Measurements from ENCODE around the gene GP1BB.

The GP1BB gene

GRCh38 chr22:19679522-19680101 lies 43.7 kb upstream of the GP1BB start:
- Histone ChIP-seq H2AFZ (ENCODE audit: low read depth, low read length) (no peak overlapping the region), H3K36me3 (ENCODE audit: insufficient read depth, low read length) (no peaks in the 10 kb centered on the region), H3K4me1 (ENCODE audit: insufficient read depth, low read length) (no peaks in the 10 kb centered on the region), H4K20me1 (ENCODE audit: insufficient read depth, low read length) (no peaks in the 10 kb centered on the region), H3K4me2 (ENCODE audit: insufficient read depth, low read length) (no peak overlapping the region), H3K79me2 (ENCODE audit: insufficient read depth, low read length) (no peaks in the 10 kb centered on the region), H3K27ac (ENCODE audit: low read length) (no peak overlapping the region), H3K4me3 (ENCODE audit: low read depth in 1 of 2, low read length in 2 of 2) (no peak overlapping the region), H3K27me3 (ENCODE audit: insufficient read depth, low read length, poor library complexity) (no peaks in the 10 kb centered on the region), H3K9ac (ENCODE audit: low read depth, low read length) (no peak overlapping the region), H3K9me3 (ENCODE audit: insufficient read depth, low read length, severe bottlenecking) (no peaks in the 10 kb centered on the region)
- DNase-seq (peak; percentile 25), ATAC-seq (ENCODE audit: insufficient read depth, low read depth) (peak; percentile 49; the same call in 1 of the 3 replicates)
- TF ChIP-seq CTCF (IDR thresholded peaks at IDR 0.05; ENCODE audit: borderline replicate concordance, extremely low read depth, low read length, poor library complexity, severe bottlenecking) (peak; percentile 80), EZH2 (IDR thresholded peaks at IDR 0.05; ENCODE audit: borderline replicate concordance, low read depth, low read length, severe bottlenecking) (no peak)

GRCh38 chr22:19680287-19680881 lies 43.0 kb upstream of the GP1BB start:
- Histone ChIP-seq H3K36me3 (ENCODE audit: insufficient read depth, low read length) (no peaks in the 10 kb centered on the region), H3K79me2 (ENCODE audit: insufficient read depth, low read length) (no peaks in the 10 kb centered on the region), H4K20me1 (ENCODE audit: insufficient read depth, low read length) (no peaks in the 10 kb centered on the region), H3K27ac (ENCODE audit: low read length) (no peak overlapping the region), H3K4me2 (ENCODE audit: insufficient read depth, low read length) (no peak overlapping the region), H3K9ac (ENCODE audit: low read depth, low read length) (no peak overlapping the region), H3K27me3 (ENCODE audit: insufficient read depth, low read length, poor library complexity) (no peaks in the 10 kb centered on the region), H2AFZ (ENCODE audit: low read depth, low read length) (no peak overlapping the region), H3K9me3 (ENCODE audit: insufficient read depth, low read length, severe bottlenecking) (no peaks in the 10 kb centered on the region), H3K4me1 (ENCODE audit: insufficient read depth, low read length) (no peaks in the 10 kb centered on the region), H3K4me3 (ENCODE audit: low read depth in 1 of 2, low read length in 2 of 2) (no peak overlapping the region)
- DNase-seq (no peak), ATAC-seq (ENCODE audit: insufficient read depth, low read depth) (no peak)
- TF ChIP-seq CTCF (IDR thresholded peaks at IDR 0.05; ENCODE audit: borderline replicate concordance, extremely low read depth, low read length, poor library complexity, severe bottlenecking) (no peak), EZH2 (IDR thresholded peaks at IDR 0.05; ENCODE audit: borderline replicate concordance, low read depth, low read length, severe bottlenecking) (no peak)

GRCh38 chr22:19680911-19681862 lies 42.2 kb upstream of the GP1BB start:
- H3K27ac ChIP-seq (ENCODE audit: low read length), result no peak overlapping the region
- no peaks in the 10 kb centered on the region for H4K20me1 ChIP-seq (ENCODE audit: insufficient read depth, low read length)
- no peak for TF ChIP-seq CTCF (IDR thresholded peaks at IDR 0.05; ENCODE audit: borderline replicate concordance, extremely low read depth, low read length, poor library complexity, severe bottlenecking)
- no peak for TF ChIP-seq EZH2 (IDR thresholded peaks at IDR 0.05; ENCODE audit: borderline replicate concordance, low read depth, low read length, severe bottlenecking)
- H3K27me3 ChIP-seq (ENCODE audit: insufficient read depth, low read length, poor library complexity), result no peaks in the 10 kb centered on the region
- ATAC-seq (ENCODE audit: insufficient read depth, low read depth), result no peak
- no peaks in the 10 kb centered on the region for H3K4me1 ChIP-seq (ENCODE audit: insufficient read depth, low read length)
- H3K9ac ChIP-seq (ENCODE audit: low read depth, low read length), result no peak overlapping the region
- H3K36me3 ChIP-seq (ENCODE audit: insufficient read depth, low read length), result no peaks in the 10 kb centered on the region
- H3K9me3 ChIP-seq (ENCODE audit: insufficient read depth, low read length, severe bottlenecking), result no peaks in the 10 kb centered on the region
- no peak overlapping the region for H2AFZ ChIP-seq (ENCODE audit: low read depth, low read length)
- DNase-seq, result no peak
- no peaks in the 10 kb centered on the region for H3K79me2 ChIP-seq (ENCODE audit: insufficient read depth, low read length)
- no peak overlapping the region for H3K4me2 ChIP-seq (ENCODE audit: insufficient read depth, low read length)
- H3K4me3 ChIP-seq (ENCODE audit: low read depth in 1 of 2, low read length in 2 of 2), result no peak overlapping the region

Data from DND-41 (cell line).